ENCODE data around the gene OLIG1.

GRCh38 chr21:33029975-33030461 lies 39.9 kb upstream of the OLIG1 start:
- no peak for TF ChIP-seq CTCF (conservative IDR thresholded peaks at IDR 0.05; ENCODE audit: low read length)
- TF ChIP-seq EZH2phosphoT487 (IDR thresholded peaks at IDR 0.05; ENCODE audit: borderline replicate concordance), result no peak

Data from Loucy (cell line).